ENCODE measurements around the gene CARMIL3. TPM values are rescaled to one million over a fixed set of nuclear protein-coding genes. Genes with fewer than 3 reads are reported as not detected.

The CARMIL3 gene
- polyA plus RNA-seq, 1 donor from 2014 or later = 43.6 TPM

DNA sequence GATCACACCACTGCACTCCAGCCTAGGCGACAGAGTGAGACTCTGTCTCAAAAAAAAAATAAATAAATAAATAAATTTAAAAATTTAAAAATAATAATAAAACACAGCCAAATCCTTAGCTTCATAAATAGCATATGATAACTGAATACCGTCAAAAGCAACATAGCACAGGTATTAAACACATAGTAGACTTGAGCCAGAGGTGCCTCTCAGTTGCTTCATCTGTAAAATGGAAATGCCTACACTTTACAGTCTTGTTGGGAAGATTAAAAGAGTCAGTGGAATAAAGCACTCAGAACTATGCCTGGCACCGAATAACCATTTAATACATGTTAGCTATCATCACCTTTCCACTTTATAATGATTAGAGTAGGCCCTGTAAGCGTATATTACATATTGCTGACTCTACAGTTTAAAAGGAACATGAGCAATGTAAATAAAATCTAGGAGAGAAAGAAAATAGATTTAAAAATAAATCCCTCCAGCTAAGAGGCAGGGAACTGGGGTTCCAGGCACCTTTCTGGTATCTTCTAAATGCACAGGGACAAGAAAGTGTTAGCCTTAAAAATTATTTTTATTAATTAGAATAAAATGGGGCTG lies 55.0 kb downstream of the CARMIL3 start:
- H4K20me1 ChIP-seq (ENCODE audit: insufficient read depth) = no peaks in the 10 kb centered on the region
- no peak overlapping the region for H2AFZ ChIP-seq (ENCODE audit: low read depth, low read length)
- H3K9me2 ChIP-seq (ENCODE audit: insufficient read depth, low read length) = no peaks in the 10 kb centered on the region
- no peaks in the 10 kb centered on the region for H3K9me3 ChIP-seq (ENCODE audit: low read length)
- H3K27ac ChIP-seq (ENCODE audit: low read length) = no peak overlapping the region
- no peak overlapping the region for H3K9ac ChIP-seq (ENCODE audit: low read length)
- no peaks in the 10 kb centered on the region for H3F3A ChIP-seq (ENCODE audit: insufficient read depth, low read length, poor library complexity, severe bottlenecking)
- H3K27me3 ChIP-seq (ENCODE audit: insufficient read depth, low read depth, low read length) = no peaks in the 10 kb centered on the region
- no peak overlapping the region for H3K4me3 ChIP-seq (ENCODE audit: low read length)
- no peak overlapping the region for H3K4me2 ChIP-seq (ENCODE audit: low read length)
- TF ChIP-seq, protein P1, sequence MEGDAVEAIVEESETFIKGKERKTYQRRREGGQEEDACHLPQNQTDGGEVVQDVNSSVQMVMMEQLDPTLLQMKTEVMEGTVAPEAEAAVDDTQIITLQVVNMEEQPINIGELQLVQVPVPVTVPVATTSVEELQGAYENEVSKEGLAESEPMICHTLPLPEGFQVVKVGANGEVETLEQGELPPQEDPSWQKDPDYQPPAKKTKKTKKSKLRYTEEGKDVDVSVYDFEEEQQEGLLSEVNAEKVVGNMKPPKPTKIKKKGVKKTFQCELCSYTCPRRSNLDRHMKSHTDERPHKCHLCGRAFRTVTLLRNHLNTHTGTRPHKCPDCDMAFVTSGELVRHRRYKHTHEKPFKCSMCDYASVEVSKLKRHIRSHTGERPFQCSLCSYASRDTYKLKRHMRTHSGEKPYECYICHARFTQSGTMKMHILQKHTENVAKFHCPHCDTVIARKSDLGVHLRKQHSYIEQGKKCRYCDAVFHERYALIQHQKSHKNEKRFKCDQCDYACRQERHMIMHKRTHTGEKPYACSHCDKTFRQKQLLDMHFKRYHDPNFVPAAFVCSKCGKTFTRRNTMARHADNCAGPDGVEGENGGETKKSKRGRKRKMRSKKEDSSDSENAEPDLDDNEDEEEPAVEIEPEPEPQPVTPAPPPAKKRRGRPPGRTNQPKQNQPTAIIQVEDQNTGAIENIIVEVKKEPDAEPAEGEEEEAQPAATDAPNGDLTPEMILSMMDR (IDR thresholded peaks at IDR 0.05; ENCODE audit: poor library complexity, severe bottlenecking) = no peak
- no peak for TF ChIP-seq EZH2 (IDR thresholded peaks at IDR 0.05; ENCODE audit: borderline replicate concordance, insufficient read depth, low read length, poor library complexity, severe bottlenecking)
- no peak for TF ChIP-seq POLR2AphosphoS5 (IDR thresholded peaks at IDR 0.05)
- TF ChIP-seq SMC3 (conservative IDR thresholded peaks at IDR 0.05; ENCODE audit: poor library complexity) = no peak
- TF ChIP-seq EP300 (conservative IDR thresholded peaks at IDR 0.05; ENCODE audit: poor library complexity, severe bottlenecking) = no peak
- TF ChIP-seq TAF1 (IDR thresholded peaks at IDR 0.05; ENCODE audit: low read depth) = no peak
- TF ChIP-seq, protein P2, sequence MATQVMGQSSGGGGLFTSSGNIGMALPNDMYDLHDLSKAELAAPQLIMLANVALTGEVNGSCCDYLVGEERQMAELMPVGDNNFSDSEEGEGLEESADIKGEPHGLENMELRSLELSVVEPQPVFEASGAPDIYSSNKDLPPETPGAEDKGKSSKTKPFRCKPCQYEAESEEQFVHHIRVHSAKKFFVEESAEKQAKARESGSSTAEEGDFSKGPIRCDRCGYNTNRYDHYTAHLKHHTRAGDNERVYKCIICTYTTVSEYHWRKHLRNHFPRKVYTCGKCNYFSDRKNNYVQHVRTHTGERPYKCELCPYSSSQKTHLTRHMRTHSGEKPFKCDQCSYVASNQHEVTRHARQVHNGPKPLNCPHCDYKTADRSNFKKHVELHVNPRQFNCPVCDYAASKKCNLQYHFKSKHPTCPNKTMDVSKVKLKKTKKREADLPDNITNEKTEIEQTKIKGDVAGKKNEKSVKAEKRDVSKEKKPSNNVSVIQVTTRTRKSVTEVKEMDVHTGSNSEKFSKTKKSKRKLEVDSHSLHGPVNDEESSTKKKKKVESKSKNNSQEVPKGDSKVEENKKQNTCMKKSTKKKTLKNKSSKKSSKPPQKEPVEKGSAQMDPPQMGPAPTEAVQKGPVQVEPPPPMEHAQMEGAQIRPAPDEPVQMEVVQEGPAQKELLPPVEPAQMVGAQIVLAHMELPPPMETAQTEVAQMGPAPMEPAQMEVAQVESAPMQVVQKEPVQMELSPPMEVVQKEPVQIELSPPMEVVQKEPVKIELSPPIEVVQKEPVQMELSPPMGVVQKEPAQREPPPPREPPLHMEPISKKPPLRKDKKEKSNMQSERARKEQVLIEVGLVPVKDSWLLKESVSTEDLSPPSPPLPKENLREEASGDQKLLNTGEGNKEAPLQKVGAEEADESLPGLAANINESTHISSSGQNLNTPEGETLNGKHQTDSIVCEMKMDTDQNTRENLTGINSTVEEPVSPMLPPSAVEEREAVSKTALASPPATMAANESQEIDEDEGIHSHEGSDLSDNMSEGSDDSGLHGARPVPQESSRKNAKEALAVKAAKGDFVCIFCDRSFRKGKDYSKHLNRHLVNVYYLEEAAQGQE (IDR thresholded peaks at IDR 0.05; ENCODE audit: borderline replicate concordance) = no peak
- TF ChIP-seq MXI1 (conservative IDR thresholded peaks at IDR 0.05; ENCODE audit: poor library complexity, severe bottlenecking) = no peak
- TF ChIP-seq RAD21 (conservative IDR thresholded peaks at IDR 0.05) = no peak
- no peaks in the 10 kb centered on the region for H3K36me3 ChIP-seq (ENCODE audit: insufficient read depth, low read length)
- no peaks in the 10 kb centered on the region for H3K79me2 ChIP-seq (replicated peaks; ENCODE audit: insufficient read depth, low read length)

DNA sequence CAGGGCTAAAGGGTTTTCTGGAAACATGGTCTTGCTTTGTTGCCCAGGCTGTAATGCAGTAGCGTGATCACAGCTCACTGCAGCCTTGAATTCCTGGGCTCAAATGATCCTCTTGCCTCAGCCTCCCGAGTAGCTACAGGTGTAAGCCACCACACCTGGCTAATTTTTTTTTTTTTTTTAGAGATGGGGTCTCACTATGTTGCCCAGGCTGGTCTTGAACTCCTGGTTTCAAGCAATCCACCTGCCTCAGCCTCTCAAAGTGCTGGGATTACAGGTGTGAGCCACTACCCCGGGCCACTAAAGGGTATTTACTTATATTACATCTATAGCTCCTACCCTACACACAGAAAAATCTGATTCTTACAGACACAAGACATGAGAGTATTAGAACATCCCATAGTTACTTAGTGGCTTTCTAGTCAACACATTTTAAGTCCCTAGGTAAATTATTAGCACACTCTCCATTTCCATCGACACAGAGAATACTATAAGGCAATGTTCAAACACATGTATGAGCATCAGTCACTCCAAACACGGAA lies 56.6 kb downstream of the CARMIL3 start:
- H3K9me3 ChIP-seq (ENCODE audit: low read length) = no peaks in the 10 kb centered on the region
- no peak overlapping the region for H3K4me3 ChIP-seq (ENCODE audit: low read length)
- H3K27ac ChIP-seq (ENCODE audit: low read length) = no peak overlapping the region
- no peak overlapping the region for H2AFZ ChIP-seq (ENCODE audit: low read depth, low read length)
- TF ChIP-seq, protein P2 (IDR thresholded peaks at IDR 0.05; ENCODE audit: borderline replicate concordance) = no peak
- TF ChIP-seq EZH2 (IDR thresholded peaks at IDR 0.05; ENCODE audit: borderline replicate concordance, insufficient read depth, low read length, poor library complexity, severe bottlenecking) (no peak), EP300 (conservative IDR thresholded peaks at IDR 0.05; ENCODE audit: poor library complexity, severe bottlenecking) (no peak), POLR2AphosphoS5 (IDR thresholded peaks at IDR 0.05) (no peak), MXI1 (conservative IDR thresholded peaks at IDR 0.05; ENCODE audit: poor library complexity, severe bottlenecking) (no peak), TAF1 (IDR thresholded peaks at IDR 0.05; ENCODE audit: low read depth) (no peak), SMC3 (conservative IDR thresholded peaks at IDR 0.05; ENCODE audit: poor library complexity) (no peak)
- TF ChIP-seq, protein P1 (IDR thresholded peaks at IDR 0.05; ENCODE audit: poor library complexity, severe bottlenecking) = no peak
- no peaks in the 10 kb centered on the region for H3K27me3 ChIP-seq (ENCODE audit: insufficient read depth, low read depth, low read length)
- H3K9me2 ChIP-seq (ENCODE audit: insufficient read depth, low read length) = no peaks in the 10 kb centered on the region
- no peak overlapping the region for H3K9ac ChIP-seq (ENCODE audit: low read length)
- H4K20me1 ChIP-seq (ENCODE audit: insufficient read depth) = no peaks in the 10 kb centered on the region
- H3K36me3 ChIP-seq (ENCODE audit: insufficient read depth, low read length) = no peaks in the 10 kb centered on the region
- no peaks in the 10 kb centered on the region for H3F3A ChIP-seq (ENCODE audit: insufficient read depth, low read length, poor library complexity, severe bottlenecking)
- H3K79me2 ChIP-seq (replicated peaks; ENCODE audit: insufficient read depth, low read length) = no peaks in the 10 kb centered on the region
- H3K4me2 ChIP-seq (ENCODE audit: low read length) = no peak overlapping the region

Data from neural cell (in vitro differentiated cells).